HepG2 (cell line): ENCODE measurements around the gene TXLNA. TPM values are rescaled to one million over a fixed set of nuclear protein-coding genes. Genes with fewer than 3 reads are reported as not detected.

Experiments
- CBX1 ChIP-seq: IDR thresholded peaks from one replicate; pipeline ENCODE4 v1.6.1; 2016; ENCODE audit warnings: antibody characterized with exemption, low read depth
- FOSL2 ChIP-seq: sonication (generic); formaldehyde crosslinking; IDR thresholded peaks from 2 replicates; pipeline ENCODE4 v1.4.0; 2020; ENCODE audit warnings: missing genetic modification reagents
- MBD4 ChIP-seq: IDR thresholded peaks from 2 replicates; pipeline ENCODE4 v1.6.1; 2012; ENCODE audit warnings: low read length, inconsistent platforms, borderline replicate concordance
- MTA1 ChIP-seq: sonication (generic); formaldehyde crosslinking; IDR thresholded peaks from 2 replicates; pipeline ENCODE4 v1.4.0; 2020; ENCODE audit warnings: missing genetic modification reagents, mild to moderate bottlenecking, borderline replicate concordance
- MTF1 ChIP-seq: sonication (generic); formaldehyde crosslinking; IDR thresholded peaks from 2 replicates; pipeline ENCODE4 v1.5.0; 2020; ENCODE audit warnings: missing genetic modification reagents
- PLSCR1 ChIP-seq: sonication (generic); formaldehyde crosslinking; IDR thresholded peaks from 2 replicates; pipeline ENCODE4 v1.5.0; 2020; ENCODE audit warnings: missing genetic modification reagents, mild to moderate bottlenecking, borderline replicate concordance
- RBAK ChIP-seq: sonication (generic); formaldehyde crosslinking; IDR thresholded peaks from 2 replicates; pipeline ENCODE4 v1.5.1; 2020; ENCODE audit warnings: mild to moderate bottlenecking, missing genetic modification reagents
- TBP ChIP-seq: sonication (generic); formaldehyde crosslinking; IDR thresholded peaks from 2 replicates; pipeline ENCODE4 v1.5.0; 2020; ENCODE audit warnings: missing genetic modification reagents
- TCF7 ChIP-seq: sonication (generic); IDR thresholded peaks from 2 replicates; pipeline ENCODE4 v1.6.1; 2016; ENCODE audit warnings: antibody characterized with exemption, low read depth
- TEAD2 ChIP-seq: sonication (generic); formaldehyde crosslinking; IDR thresholded peaks from 2 replicates; pipeline ENCODE4 v1.9.0; 2021; ENCODE audit warnings: missing genetic modification reagents
- ZNF142 ChIP-seq: sonication (generic); formaldehyde crosslinking; IDR thresholded peaks from 2 replicates; pipeline ENCODE4 v1.4.0; 2020; ENCODE audit warnings: missing genetic modification reagents
- ZNF431 ChIP-seq: sonication (generic); formaldehyde crosslinking; IDR thresholded peaks from 2 replicates; pipeline ENCODE4 v1.9.0; 2022; ENCODE audit warnings: missing genetic modification reagents, low read depth, mild to moderate bottlenecking, borderline replicate concordance
- ZNF570 ChIP-seq: sonication (generic); formaldehyde crosslinking; IDR thresholded peaks from 2 replicates; pipeline ENCODE4 v1.4.0; 2020; ENCODE audit warnings: mild to moderate bottlenecking, missing genetic modification reagents, borderline replicate concordance
- polyA plus RNA-seq, 8 experiments: library from polyadenylated mRNA; depleted of rRNA in 3 of 8; stranded (reverse) in 7 of 8; unstranded in 1 of 8; fragments of >200 nt; fragmentation: Illumina TruSeq in 4 of 8; extraction: Trizol in 4 of 8; gene quantifications; 2 replicates each; pipeline versions ENCODE4 v1.2.1 to v1.2.3, GENCODE V29; 2011 to 2016; ENCODE audit warnings: low read depth in 4 of 8, missing spikeins in 1 of 8, mixed read lengths in 1 of 8; ENCODE audit not compliant: insufficient read depth in 1 of 8
- total RNA-seq, 5 experiments: library from RNA; depleted of rRNA; stranded (reverse); fragments of >200 nt; fragmentation: Illumina TruSeq; extraction: Trizol; gene quantifications; 2 replicates each; pipeline ENCODE4 v1.2.3, GENCODE V29; 2016; ENCODE audit warnings: low read depth in 1 of 5
- TF ChIP-seq, protein P1 (sequence below): sonication (generic); formaldehyde crosslinking; IDR thresholded peaks from 2 replicates; pipeline ENCODE4 v1.4.0; 2020; ENCODE audit warnings: missing genetic modification reagents, borderline replicate concordance
- TF ChIP-seq, protein P2 (sequence below): sonication (generic); formaldehyde crosslinking; IDR thresholded peaks from 2 replicates; pipeline ENCODE4 v1.4.0; 2020; ENCODE audit warnings: missing genetic modification reagents, borderline replicate concordance

TXLNA gene
- total and polyA plus RNA-seq, 2 of the 13 experiments (the other 11 are each of a cell fraction or from before 2014, with no cell fraction given) = 29.6 to 67.8 TPM

DNA sequence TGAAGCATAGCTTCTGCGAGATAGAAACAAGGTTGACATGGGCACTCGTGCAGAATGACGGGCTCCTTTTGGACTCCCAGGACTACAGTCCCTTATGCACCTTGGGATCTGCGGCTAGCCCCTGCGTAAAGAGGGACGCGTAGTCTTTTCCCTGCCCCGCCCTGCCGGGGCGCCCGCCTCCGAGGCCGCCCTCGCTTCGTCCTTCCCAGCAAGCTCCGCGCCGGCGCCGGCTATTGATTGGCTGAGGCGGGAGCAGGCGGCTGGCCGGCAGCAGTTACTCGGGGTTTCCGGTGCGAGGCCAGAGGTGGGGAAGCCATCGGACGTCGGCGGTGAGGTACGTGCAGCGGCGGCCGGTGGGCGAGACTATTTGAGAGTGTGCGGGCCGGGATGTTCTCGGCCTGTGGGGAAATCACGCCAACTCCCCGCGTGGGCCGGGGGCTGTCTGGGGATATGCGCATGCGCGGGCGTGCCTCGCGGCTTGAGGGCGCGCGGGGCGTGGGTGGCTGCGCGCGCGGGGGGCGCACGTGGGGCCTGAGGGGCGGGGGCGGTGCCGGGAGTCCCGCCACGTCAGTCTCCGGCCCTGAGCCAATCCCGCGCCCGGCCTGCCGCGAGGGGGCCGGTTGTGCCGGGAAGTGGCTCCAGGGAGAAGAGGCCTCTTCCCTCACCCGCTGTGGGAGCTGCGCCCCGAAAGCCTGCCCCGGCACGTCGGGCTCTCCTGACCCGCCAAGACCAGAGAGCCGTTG lies at the start of gene TXLNA (continued):
- TF ChIP-seq, protein P1, sequence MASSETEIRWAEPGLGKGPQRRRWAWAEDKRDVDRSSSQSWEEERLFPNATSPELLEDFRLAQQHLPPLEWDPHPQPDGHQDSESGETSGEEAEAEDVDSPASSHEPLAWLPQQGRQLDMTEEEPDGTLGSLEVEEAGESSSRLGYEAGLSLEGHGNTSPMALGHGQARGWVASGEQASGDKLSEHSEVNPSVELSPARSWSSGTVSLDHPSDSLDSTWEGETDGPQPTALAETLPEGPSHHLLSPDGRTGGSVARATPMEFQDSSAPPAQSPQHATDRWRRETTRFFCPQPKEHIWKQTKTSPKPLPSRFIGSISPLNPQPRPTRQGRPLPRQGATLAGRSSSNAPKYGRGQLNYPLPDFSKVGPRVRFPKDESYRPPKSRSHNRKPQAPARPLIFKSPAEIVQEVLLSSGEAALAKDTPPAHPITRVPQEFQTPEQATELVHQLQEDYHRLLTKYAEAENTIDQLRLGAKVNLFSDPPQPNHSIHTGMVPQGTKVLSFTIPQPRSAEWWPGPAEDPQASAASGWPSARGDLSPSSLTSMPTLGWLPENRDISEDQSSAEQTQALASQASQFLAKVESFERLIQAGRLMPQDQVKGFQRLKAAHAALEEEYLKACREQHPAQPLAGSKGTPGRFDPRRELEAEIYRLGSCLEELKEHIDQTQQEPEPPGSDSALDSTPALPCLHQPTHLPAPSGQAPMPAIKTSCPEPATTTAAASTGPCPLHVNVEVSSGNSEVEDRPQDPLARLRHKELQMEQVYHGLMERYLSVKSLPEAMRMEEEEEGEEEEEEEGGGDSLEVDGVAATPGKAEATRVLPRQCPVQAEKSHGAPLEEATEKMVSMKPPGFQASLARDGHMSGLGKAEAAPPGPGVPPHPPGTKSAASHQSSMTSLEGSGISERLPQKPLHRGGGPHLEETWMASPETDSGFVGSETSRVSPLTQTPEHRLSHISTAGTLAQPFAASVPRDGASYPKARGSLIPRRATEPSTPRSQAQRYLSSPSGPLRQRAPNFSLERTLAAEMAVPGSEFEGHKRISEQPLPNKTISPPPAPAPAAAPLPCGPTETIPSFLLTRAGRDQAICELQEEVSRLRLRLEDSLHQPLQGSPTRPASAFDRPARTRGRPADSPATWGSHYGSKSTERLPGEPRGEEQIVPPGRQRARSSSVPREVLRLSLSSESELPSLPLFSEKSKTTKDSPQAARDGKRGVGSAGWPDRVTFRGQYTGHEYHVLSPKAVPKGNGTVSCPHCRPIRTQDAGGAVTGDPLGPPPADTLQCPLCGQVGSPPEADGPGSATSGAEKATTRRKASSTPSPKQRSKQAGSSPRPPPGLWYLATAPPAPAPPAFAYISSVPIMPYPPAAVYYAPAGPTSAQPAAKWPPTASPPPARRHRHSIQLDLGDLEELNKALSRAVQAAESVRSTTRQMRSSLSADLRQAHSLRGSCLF (CRISPR knock-in tag) = peak; percentile 76; the same call in 1 of the 2 replicates
- TF ChIP-seq PLSCR1 (no peak), TBP (CRISPR knock-in tag) (no peak), ZNF142 (CRISPR knock-in tag) (peak; percentile 79; the same call in 1 of the 2 replicates), FOSL2 (CRISPR knock-in tag) (peak; percentile 21; the same call in 1 of the 2 replicates), ZNF431 (CRISPR knock-in tag) (peak; percentile 90), RBAK (CRISPR knock-in tag) (peak; percentile 28; the same call in 1 of the 2 replicates), TCF7 (no peak), ZNF570 (CRISPR knock-in tag) (no peak), MBD4 (no peak), TEAD2 (CRISPR knock-in tag) (no peak; the same call in 1 of the 2 replicates), CBX1 (no peak), MTF1 (CRISPR knock-in tag) (no peak; the same call in 1 of the 2 replicates), MTA1 (CRISPR knock-in tag) (peak; percentile 87; the same call in 1 of the 2 replicates)
- TF ChIP-seq, protein P2, sequence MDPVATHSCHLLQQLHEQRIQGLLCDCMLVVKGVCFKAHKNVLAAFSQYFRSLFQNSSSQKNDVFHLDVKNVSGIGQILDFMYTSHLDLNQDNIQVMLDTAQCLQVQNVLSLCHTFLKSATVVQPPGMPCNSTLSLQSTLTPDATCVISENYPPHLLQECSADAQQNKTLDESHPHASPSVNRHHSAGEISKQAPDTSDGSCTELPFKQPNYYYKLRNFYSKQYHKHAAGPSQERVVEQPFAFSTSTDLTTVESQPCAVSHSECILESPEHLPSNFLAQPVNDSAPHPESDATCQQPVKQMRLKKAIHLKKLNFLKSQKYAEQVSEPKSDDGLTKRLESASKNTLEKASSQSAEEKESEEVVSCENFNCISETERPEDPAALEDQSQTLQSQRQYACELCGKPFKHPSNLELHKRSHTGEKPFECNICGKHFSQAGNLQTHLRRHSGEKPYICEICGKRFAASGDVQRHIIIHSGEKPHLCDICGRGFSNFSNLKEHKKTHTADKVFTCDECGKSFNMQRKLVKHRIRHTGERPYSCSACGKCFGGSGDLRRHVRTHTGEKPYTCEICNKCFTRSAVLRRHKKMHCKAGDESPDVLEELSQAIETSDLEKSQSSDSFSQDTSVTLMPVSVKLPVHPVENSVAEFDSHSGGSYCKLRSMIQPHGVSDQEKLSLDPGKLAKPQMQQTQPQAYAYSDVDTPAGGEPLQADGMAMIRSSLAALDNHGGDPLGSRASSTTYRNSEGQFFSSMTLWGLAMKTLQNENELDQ (CRISPR knock-in tag) = no peak
